WTC11 (cell line): ENCODE measurements around the gene RPLP1. TPM values are rescaled to one million over a fixed set of nuclear protein-coding genes. Genes with fewer than 3 reads are reported as not detected.

Experiments used
- ATAC-seq: fragments of 200-7000 bp; cut with Tn5 transposase; 2 replicates; pipeline ENCODE4 v1.10.0; 2021; ENCODE audit warnings: mild to moderate bottlenecking, moderate library complexity
- CTCF ChIA-PET: fragments of 300-600 bp; sonication (Branson Sonifier 250); formaldehyde crosslinking; loops from one replicate; lab custom pipeline; 2021; ENCODE audit warnings: antibody characterized with exemption; lab: Charles Lee
- POLR2A ChIA-PET: fragments of 350-600 bp; sonication (Branson Sonifier 250); formaldehyde crosslinking; loops from one replicate; lab custom pipeline; 2021; ENCODE audit warnings: antibody characterized with exemption; lab: Charles Lee
- DNase-seq: peaks from one replicate; pipeline ENCODE4 v3.0.0; 2021; ENCODE audit warnings: low spot score
- H3K27ac Mint-ChIP-seq: 2 replicates; pipeline ENCODE4 v1.8.0; 2021; ENCODE audit warnings: mixed read lengths
- H3K27me3 Mint-ChIP-seq: 2 replicates; pipeline ENCODE4 v1.8.0; 2021; ENCODE audit warnings: low read depth, mild to moderate bottlenecking, moderate library complexity, mixed read lengths
- H3K36me3 Mint-ChIP-seq: 2 replicates; pipeline ENCODE4 v1.8.0; 2021; ENCODE audit warnings: mixed read lengths
- H3K4me1 Mint-ChIP-seq: 2 replicates; pipeline ENCODE4 v1.8.0; 2022; ENCODE audit warnings: mixed read lengths
- H3K4me3 Mint-ChIP-seq: 2 replicates; pipeline ENCODE4 v1.8.0; 2021; ENCODE audit warnings: mild to moderate bottlenecking, moderate library complexity, mixed read lengths
- H3K9me3 Mint-ChIP-seq: 2 replicates; pipeline ENCODE4 v1.8.0; 2021; ENCODE audit warnings: mixed read lengths
- AR ChIP-seq: fragments of 250-450 bp; sonication (Bioruptor Pico); IDR thresholded peaks from 2 replicates; pipeline ENCODE4 v1.9.0; 2021; ENCODE audit warnings: mild to moderate bottlenecking
- ARID4B ChIP-seq: sonication (generic); formaldehyde crosslinking; IDR thresholded peaks from 2 replicates; pipeline ENCODE4 v1.8.0; 2023; ENCODE audit warnings: missing genetic modification reagents, mild to moderate bottlenecking, borderline replicate concordance
- ATF6 ChIP-seq: sonication (generic); formaldehyde crosslinking; IDR thresholded peaks from 2 replicates; pipeline ENCODE4 v1.8.1; 2023; ENCODE audit warnings: mild to moderate bottlenecking, missing genetic modification reagents
- CTCF ChIP-seq: fragments of 200-600 bp; IDR thresholded peaks from 2 replicates; pipeline ENCODE4 v1.8.0; 2022; ENCODE audit warnings: antibody characterized with exemption
- E2F5 ChIP-seq: sonication (generic); formaldehyde crosslinking; IDR thresholded peaks from 2 replicates; pipeline ENCODE4 v1.8.1; 2022; ENCODE audit warnings: mild to moderate bottlenecking, moderate library complexity, missing genetic modification reagents
- GABPB1 ChIP-seq: sonication (generic); formaldehyde crosslinking; IDR thresholded peaks from 2 replicates; pipeline ENCODE4 v1.8.1; 2023; ENCODE audit warnings: mild to moderate bottlenecking, missing genetic modification reagents
- GRHL2 ChIP-seq: fragments of 250-450 bp; sonication (Bioruptor Pico); IDR thresholded peaks from 2 replicates; pipeline ENCODE4 v1.8.0; 2022; ENCODE audit warnings: mild to moderate bottlenecking, moderate library complexity; ENCODE audit not compliant: insufficient replicate concordance, severe bottlenecking
- MLX ChIP-seq: sonication (generic); formaldehyde crosslinking; IDR thresholded peaks from 2 replicates; pipeline ENCODE4 v1.8.1; 2023; ENCODE audit warnings: mild to moderate bottlenecking, missing genetic modification reagents, moderate library complexity
- NFE2L1 ChIP-seq: sonication (generic); formaldehyde crosslinking; IDR thresholded peaks from 2 replicates; pipeline ENCODE4 v1.8.1; 2023; ENCODE audit warnings: missing genetic modification reagents
- NR3C1 ChIP-seq: sonication (generic); formaldehyde crosslinking; conservative IDR thresholded peaks from 2 replicates; pipeline ENCODE4 v1.8.1; 2023; ENCODE audit warnings: low read depth, mild to moderate bottlenecking, missing genetic modification reagents
- TEAD4 ChIP-seq: sonication (generic); formaldehyde crosslinking; IDR thresholded peaks from 2 replicates; pipeline ENCODE4 v1.8.0; 2022; ENCODE audit warnings: mild to moderate bottlenecking, missing genetic modification reagents
- ZBTB21 ChIP-seq: sonication (generic); formaldehyde crosslinking; IDR thresholded peaks from 2 replicates; pipeline ENCODE4 v1.8.1; 2023; ENCODE audit warnings: mild to moderate bottlenecking, missing genetic modification reagents, borderline replicate concordance
- total RNA-seq: library from RNA; stranded (reverse); gene quantifications from 3 replicates; pipeline ENCODE4 v1.2.3, GENCODE V29; 2021

RPLP1 gene
- total RNA-seq, 1 experiment from 2014 or later, result 2,441 TPM

- ATAC-seq (no peak), DNase-seq (no peak)
- ChIA-PET POLR2A (interaction anchor here (0.9 kb wide), 1 partner anchor 373 kb away, joined by 3 read pairs; no protein-coding TSS in a partner anchor), CTCF (interaction anchor here (0.6 to 3.1 kb wide), 3 partner anchors 13 to 76 kb away, joined by 3 to 10 read pairs (median 4); no protein-coding TSS in a partner anchor)
- H3K36me3 Mint-ChIP-seq, result no peaks in the 10 kb centered on the region
- no peaks in the 10 kb centered on the region for H3K9me3 Mint-ChIP-seq
- H3K27me3 Mint-ChIP-seq, result no peaks in the 10 kb centered on the region; the same call in 1 of the 2 replicates
- H3K27ac Mint-ChIP-seq, result no peak overlapping the region
- TF ChIP-seq MLX (CRISPR knock-in tag) (no peak), NR3C1 (CRISPR knock-in tag) (no peak)
- no peaks in the 10 kb centered on the region for H3K4me1 Mint-ChIP-seq
- H3K4me3 Mint-ChIP-seq, result no peak overlapping the region
These were observed 44.8 kb upstream of the RPLP1 start for GRCh38 chr15:69407719-69408400.

- Mint-ChIP-seq H3K27ac (no peak overlapping the region), H3K27me3 (no peaks in the 10 kb centered on the region; the same call in 1 of the 2 replicates), H3K9me3 (no peaks in the 10 kb centered on the region), H3K36me3 (no peaks in the 10 kb centered on the region), H3K4me1 (peaks cover under 1% of the 10 kb centered on the region; the same call in 1 of the 2 replicates), H3K4me3 (no peak overlapping the region)
- ChIA-PET POLR2A (no interaction called here), CTCF (interaction anchor here (3.1 kb wide), 1 partner anchor 14 kb away, joined by 10 read pairs; no protein-coding TSS in a partner anchor)
- DNase-seq (no peak), ATAC-seq (no peak)
- TF ChIP-seq ATF6 (CRISPR knock-in tag), result no peak
- TF ChIP-seq AR, result no peak
- TF ChIP-seq GABPB1 (CRISPR knock-in tag), result no peak
- TF ChIP-seq ZBTB21 (CRISPR knock-in tag), result no peak
- no peak for TF ChIP-seq NFE2L1 (CRISPR knock-in tag)
- TF ChIP-seq E2F5 (CRISPR knock-in tag), result no peak
- TF ChIP-seq GRHL2 (CRISPR knock-in tag), result no peak
- no peak for TF ChIP-seq CTCF
- no peak for TF ChIP-seq TEAD4 (CRISPR knock-in tag)
- TF ChIP-seq ARID4B (CRISPR knock-in tag), result no peak
These were observed 43.8 kb upstream of the RPLP1 start for GRCh38 chr15:69408841-69409240.
